Activated gamma-delta T cell treated with Interleukin-2 at 50 U/mL for 16 hours (primary cell): ENCODE measurements around the gene IL22RA1.

Experiments
- DNase-seq: peaks from one replicate; pipeline ENCODE4 v3.0.0-alpha.2; 2020

The IL22RA1 gene

GRCh38 chr1:24096009-24096738 is 46.8 kb downstream of the IL22RA1 start:
- no peak for DNase-seq

DNA sequence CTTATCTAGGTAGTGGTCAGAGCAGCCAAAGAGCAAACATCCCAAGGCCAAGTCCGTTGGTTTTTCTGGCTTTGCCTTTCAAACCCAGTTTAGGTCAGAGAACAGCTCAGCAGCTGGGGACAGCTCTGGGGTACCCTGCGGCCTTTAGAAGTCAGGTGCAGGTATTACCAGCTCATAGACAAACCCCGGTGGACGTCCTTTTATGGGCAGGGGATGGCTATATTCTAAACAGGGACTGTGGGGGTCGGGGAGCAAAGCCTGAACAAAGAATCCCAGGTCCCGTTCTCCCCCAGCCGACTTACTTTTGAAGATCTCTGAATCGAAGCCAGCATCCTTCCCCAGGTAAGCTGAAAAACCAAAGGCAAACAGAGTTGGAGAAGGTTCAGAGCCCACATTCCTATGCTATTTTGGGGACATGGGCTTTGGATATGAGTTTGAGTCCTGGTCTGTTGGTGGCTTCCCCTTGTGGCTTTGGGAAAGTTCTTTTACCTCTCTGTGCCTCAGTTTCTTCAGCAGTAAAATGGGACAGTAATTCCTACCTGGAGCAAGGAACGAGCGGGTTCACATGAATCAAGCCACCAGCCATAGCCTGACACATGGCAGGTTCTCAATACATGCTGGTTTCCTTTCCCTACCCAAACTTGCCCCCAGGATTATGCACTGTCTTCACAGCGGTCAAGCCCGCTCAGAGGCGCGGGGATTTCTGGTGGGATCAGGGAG is 47.6 kb downstream of the IL22RA1 start:
- no peak for DNase-seq

- no peak for DNase-seq
Measured at GRCh38 chr1:24094554-24094953, 48.4 kb downstream of the IL22RA1 start.

DNA sequence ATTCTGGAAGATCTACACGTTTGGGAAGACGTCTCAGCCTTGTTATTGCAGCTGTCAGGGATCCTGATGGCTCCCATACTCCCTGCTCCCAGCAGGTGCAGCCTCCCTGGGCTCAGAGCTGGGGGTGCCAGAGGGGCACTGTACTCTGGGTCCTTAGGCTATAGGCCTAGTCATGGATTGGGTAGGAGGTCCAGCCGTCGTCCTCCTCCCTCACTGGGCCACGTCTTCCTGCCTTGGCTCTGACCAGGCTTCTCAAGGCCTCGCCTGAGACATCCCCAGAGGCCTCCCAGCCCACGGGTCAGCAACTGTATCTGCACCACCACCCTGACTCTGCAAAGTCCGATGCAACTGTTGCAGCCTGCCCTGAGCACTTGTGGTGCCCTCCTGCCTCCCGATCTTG is 49.2 kb downstream of the IL22RA1 start:
- no peak for DNase-seq

DNA sequence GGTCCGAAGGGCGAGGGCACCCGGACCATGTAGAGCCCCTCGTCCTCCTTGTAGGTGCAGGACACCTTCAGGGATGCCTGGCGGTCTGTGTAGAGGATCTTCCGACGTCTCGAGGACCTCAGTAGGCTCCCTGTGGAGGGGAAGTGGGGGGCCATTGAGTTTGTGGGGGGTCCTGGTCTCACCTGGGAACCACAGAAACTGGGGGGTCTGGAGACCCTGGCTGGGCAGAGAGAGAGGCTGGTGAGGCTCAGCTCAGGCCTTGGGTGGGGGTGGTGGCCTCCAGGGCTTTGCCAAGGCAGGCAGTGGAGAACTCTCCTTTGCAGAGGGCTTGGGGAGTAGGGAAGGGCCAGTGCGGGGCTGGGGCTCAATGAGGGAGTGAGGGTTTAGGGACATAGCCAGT is 50.0 kb downstream of the IL22RA1 start:
- DNase-seq: no peak

GRCh38 chr1:24091971-24092482 is 50.9 kb downstream of the IL22RA1 start:
- no peak for DNase-seq

DNA sequence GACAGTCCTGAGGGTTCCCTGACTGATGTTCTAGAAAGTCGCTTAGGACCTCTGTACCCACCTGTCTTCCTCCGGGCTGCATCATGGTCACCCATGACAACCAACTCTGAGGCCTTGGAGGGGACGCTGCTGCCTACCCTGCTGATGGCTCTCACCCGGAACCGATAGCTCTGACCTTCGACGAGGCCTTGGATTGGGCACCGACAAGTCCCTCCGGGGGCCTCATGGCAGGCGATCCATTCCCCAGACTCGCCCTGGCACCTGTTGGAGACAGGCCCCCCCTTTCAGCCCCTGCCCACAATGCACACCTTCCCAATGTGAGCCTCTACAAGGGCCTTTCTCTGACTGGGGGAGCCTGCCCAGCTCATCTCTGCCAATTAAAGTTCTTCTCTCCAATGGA is 52.2 kb downstream of the IL22RA1 start:
- no peak for DNase-seq

- no peak for DNase-seq
Measured at GRCh38 chr1:24089743-24090555, 53.0 kb downstream of the IL22RA1 start.

DNA sequence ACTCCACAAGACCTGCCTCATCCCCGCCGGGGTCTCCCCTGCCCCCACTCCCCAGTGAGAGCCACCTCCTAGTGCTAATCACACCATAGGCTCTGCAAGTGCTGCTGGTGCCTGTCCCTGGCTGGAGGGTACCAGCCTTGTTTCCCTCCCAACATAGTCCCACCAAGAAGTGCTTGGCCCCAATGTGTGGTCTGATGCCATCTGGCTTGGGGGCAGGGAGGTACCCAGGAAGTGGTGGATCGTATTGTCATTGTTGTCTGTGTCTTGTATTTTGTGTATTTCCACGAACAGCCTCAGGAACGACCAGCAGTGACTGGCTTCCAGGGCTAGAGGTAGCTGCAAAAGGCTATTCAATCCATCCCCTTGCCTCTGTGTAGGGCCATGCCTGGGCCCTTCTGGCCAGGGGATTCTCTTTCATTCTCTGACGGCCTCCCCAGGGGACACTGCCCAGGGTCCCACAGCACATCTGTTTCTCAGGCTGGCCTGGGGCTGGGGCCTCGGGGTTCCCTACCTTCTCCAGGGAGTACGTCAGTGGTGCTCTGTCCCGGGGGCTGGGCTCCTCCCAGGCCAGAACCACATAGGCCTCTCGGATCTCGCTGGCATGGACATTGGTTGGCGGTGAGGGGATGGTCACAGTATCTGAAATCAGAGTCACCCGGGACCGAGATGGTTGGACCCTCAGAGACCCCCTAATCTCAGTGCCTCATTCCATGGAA is 53.8 kb downstream of the IL22RA1 start:
- DNase-seq: no peak

GRCh38 chr1:24086466-24086865 is 56.5 kb downstream of the IL22RA1 start:
- DNase-seq: no peak

DNA sequence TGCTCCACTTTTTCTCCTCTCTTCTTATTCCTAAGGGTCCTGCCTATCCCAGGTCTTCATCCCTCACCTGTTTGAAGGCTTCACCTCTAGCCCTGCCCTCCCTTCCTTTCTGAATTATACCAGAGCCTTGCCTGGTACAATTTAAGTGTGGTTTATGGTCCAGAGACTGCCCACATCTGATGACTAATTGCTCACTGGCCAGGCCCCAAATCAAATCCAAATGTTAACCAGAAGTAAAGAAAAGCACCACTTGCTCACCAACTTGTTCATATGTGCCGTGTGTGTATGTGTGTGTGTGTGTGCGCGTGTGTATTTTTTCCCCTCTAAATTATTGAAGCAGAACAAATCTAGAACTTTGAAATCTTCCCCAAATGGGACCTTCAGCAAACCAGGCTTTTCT is 57.4 kb downstream of the IL22RA1 start:
- DNase-seq: no peak

- no peak for DNase-seq
Measured at GRCh38 chr1:24085007-24085406, 57.9 kb downstream of the IL22RA1 start.

DNA sequence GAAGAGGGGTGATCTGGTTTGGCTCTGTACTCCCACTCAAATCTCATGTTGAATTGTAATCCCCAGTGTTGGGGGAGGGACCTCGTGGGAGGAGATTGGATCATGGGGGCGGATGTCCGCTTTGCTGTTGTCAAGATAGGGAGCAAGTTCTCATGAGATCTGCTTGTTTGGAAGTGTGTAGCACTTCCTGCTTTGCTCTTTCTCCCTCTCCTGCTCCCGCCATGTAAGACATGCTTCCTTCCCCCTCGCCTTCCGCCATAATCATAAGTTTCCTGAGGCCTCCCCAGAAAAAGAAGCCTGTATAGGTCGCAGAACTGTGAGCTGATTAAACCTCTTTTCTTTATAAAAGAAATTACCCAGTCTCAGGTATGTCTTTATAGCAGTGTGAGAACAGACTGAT is 58.9 kb downstream of the IL22RA1 start:
- DNase-seq: no peak

- DNase-seq: no peak
Measured at GRCh38 chr1:24082372-24082771, 60.6 kb downstream of the IL22RA1 start.

- no peak for DNase-seq
Measured at GRCh38 chr1:24081190-24081589, 61.8 kb downstream of the IL22RA1 start.

GRCh38 chr1:24080131-24080530 is 62.8 kb downstream of the IL22RA1 start:
- no peak for DNase-seq

DNA sequence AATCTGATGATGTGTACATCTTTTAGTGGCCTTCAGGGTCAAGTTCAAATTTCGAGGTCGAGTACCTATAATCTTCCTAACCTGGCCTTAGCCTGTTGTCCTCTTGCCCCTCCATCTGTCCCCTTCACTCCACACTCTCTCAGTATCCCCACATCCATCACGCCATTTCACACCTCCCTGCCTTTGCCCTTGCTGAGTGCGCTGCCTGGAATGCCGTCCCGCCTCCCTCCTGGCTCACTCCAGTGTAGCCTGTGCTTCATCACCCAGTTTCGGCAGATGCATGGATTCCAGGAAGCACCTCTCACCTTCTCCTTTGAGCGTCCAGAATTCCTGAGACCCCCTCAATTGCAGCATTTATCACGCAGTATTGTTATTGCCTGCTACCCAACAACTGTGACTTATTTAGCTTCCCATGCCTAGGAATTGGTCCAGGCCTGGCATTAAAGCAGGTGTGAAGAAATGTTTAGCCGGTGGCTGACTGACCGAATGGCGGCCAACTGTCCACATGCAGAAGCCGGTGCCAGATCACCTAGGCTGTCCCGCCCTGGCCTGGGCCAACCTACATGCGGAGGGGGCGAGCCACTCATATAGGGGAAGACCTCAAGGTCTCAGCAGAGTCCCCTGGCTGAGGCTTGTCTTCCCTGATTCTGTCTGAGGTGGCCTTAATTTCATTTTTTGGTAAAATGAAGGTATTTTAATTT is 65.5 kb downstream of the IL22RA1 start:
- no peak for DNase-seq

- DNase-seq: no peak
Measured at GRCh38 chr1:24075946-24076345, 67.0 kb downstream of the IL22RA1 start.

GRCh38 chr1:24075590-24075854 is 67.4 kb downstream of the IL22RA1 start:
- no peak for DNase-seq

DNA sequence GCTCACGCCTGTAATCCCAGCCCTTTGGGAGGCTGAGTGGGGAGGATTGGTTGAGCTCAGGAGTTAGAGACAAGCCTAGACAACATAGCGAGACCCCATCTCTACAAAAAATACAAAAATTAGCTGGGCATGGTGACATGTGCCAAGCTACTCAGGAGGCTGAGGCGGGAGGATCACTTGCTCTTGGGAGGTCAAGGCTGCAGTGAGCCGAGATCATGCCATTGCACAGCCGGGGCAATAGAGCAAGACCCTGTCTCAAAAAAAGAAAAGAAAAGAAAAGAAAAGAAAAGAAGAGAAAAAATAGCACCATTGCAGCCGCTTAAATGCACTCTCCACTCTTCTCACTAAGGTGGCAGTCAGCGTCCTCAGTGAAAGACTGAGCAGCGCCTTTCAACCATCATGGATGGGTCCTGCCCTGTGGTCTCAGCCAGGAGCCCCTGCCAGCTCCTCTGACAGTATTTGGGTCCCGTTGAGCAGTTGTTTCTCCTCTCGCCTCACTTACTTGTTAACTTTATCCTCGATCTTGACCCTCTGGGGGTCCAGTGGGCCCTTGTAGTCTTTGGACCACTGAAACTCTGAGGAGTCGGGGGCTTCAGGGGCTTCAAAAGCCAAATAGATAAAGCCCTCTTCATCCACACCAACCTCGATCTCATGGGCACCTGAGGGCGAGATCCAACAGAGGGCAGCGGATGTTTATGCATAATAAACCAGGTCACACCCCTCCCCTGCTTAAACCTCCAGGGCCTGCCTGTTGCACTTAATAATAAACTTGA is 67.9 kb downstream of the IL22RA1 start:
- no peak for DNase-seq

GRCh38 chr1:24074196-24074595 is 68.7 kb downstream of the IL22RA1 start:
- no peak for DNase-seq

- no peak for DNase-seq
Measured at GRCh38 chr1:24071941-24072340, 71.0 kb downstream of the IL22RA1 start.
